Measurements from ENCODE around the gene NDUFS4. TPM values are rescaled to one million over a fixed set of nuclear protein-coding genes. Genes with fewer than 3 reads are reported as not detected.

The NDUFS4 gene
- total and polyA plus RNA-seq, 2 experiments from 2014 or later, result 113 to 150 TPM

DNA sequence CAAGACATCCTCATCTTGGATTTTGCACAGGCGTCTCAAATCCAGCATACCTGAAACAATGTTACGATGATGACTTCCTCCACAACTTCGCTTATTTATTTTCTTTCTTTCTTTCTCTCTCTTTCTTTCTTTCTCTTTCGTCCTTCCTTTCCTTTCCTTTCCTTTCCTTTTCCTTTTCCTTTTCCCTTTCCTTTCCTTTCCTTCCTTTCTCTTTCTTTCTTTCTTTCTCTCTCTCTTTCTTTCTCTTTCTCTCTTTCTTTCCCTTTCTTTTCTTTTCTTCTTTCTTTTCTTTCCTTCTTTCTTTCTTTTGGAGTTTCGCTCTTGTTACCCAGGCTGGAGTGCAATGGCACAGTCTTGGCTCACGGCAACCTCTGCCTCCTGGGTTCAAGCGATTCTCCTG is 20.1 kb downstream of the NDUFS4 start:
- Histone ChIP-seq H3K9me2 (replicated peaks; ENCODE audit: insufficient read depth) (no peaks in the 10 kb centered on the region), H3K4me2 (no peak overlapping the region), H3K79me2 (peaks cover 95% of the 10 kb centered on the region), H3K27me3 (no peaks in the 10 kb centered on the region), H4K20me1 (ENCODE audit: insufficient read depth, poor library complexity, severe bottlenecking) (peaks cover 35% of the 10 kb centered on the region), H3K36me3 (replicated peaks; ENCODE audit: insufficient read depth, low read depth) (no peaks in the 10 kb centered on the region), H3K9me3 (ENCODE audit: low read depth) (no peaks in the 10 kb centered on the region), H2AFZ (no peak overlapping the region), H3K4me1 (ENCODE audit: insufficient read depth) (peaks cover 5% of the 10 kb centered on the region), H3K4me3 (no peak overlapping the region), H3K27ac (no peak overlapping the region)
- TF ChIP-seq EZH2 (IDR thresholded peaks at IDR 0.05; ENCODE audit: borderline replicate concordance) (no peak), EZH2phosphoT487 (IDR thresholded peaks at IDR 0.05; ENCODE audit: low read depth, severe bottlenecking, unreplicated experiment) (no peak), CTCF (IDR thresholded peaks at IDR 0.05; ENCODE audit: poor library complexity) (no peak)
- no peak for DNase-seq (ENCODE audit: low spot score)
- WGBS (ENCODE audit: low lambda C conversion rate, missing lambda C conversion rate), result over 99% methylated on average over 6 of the region's 7 CpGs

GRCh38 chr5:53582225-53582624 is 21.8 kb downstream of the NDUFS4 start:
- Histone ChIP-seq H3K79me2 (peaks cover 95% of the 10 kb centered on the region), H3K36me3 (replicated peaks; ENCODE audit: insufficient read depth, low read depth) (no peaks in the 10 kb centered on the region), H3K4me1 (ENCODE audit: insufficient read depth) (no peaks in the 10 kb centered on the region), H3K4me2 (no peak overlapping the region), H3K27ac (no peak overlapping the region), H3K9me2 (replicated peaks; ENCODE audit: insufficient read depth) (no peaks in the 10 kb centered on the region), H2AFZ (no peak overlapping the region), H3K4me3 (no peak overlapping the region), H3K9me3 (ENCODE audit: low read depth) (no peaks in the 10 kb centered on the region), H3K27me3 (no peaks in the 10 kb centered on the region), H4K20me1 (ENCODE audit: insufficient read depth, poor library complexity, severe bottlenecking) (peaks cover 20% of the 10 kb centered on the region)
- WGBS (ENCODE audit: low lambda C conversion rate, missing lambda C conversion rate), result 98% methylated on average over 4 of the region's 4 CpGs
- no peak for TF ChIP-seq EZH2phosphoT487 (IDR thresholded peaks at IDR 0.05; ENCODE audit: low read depth, severe bottlenecking, unreplicated experiment)
- TF ChIP-seq CTCF (IDR thresholded peaks at IDR 0.05; ENCODE audit: poor library complexity), result no peak
- no peak for TF ChIP-seq EZH2 (IDR thresholded peaks at IDR 0.05; ENCODE audit: borderline replicate concordance)
- DNase-seq (ENCODE audit: low spot score), result no peak

DNA sequence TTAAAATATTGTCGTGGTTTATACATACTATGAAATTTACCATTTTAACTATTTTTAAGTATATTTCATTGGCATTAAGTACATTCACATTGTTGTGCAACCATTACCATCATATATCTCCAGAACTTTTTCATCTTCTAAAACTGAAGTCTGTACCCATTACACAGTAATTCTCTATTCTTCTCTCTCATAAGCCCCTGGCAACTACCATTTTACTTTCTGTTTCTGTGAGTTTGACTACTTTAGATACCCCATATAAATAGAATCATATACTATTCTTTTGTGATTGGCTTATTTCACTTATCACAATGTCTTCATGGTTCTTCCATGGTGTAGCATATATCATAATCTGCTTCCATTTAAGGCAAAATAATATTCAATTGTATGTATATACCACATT is 30.3 kb downstream of the NDUFS4 start:
- Histone ChIP-seq H3K27me3 (no peaks in the 10 kb centered on the region), H3K9me3 (ENCODE audit: low read depth) (no peaks in the 10 kb centered on the region), H3K36me3 (replicated peaks; ENCODE audit: insufficient read depth, low read depth) (no peaks in the 10 kb centered on the region), H3K4me2 (no peak overlapping the region), H2AFZ (no peak overlapping the region), H3K9me2 (replicated peaks; ENCODE audit: insufficient read depth) (no peaks in the 10 kb centered on the region), H4K20me1 (ENCODE audit: insufficient read depth, poor library complexity, severe bottlenecking) (peaks cover 8% of the 10 kb centered on the region), H3K79me2 (peaks cover 97% of the 10 kb centered on the region), H3K27ac (no peak overlapping the region), H3K4me3 (no peak overlapping the region), H3K4me1 (ENCODE audit: insufficient read depth) (peaks cover 4% of the 10 kb centered on the region)
- 96% methylated on average over 1 of the region's 1 CpG for WGBS (ENCODE audit: low lambda C conversion rate, missing lambda C conversion rate)
- no peak for TF ChIP-seq EZH2phosphoT487 (IDR thresholded peaks at IDR 0.05; ENCODE audit: low read depth, severe bottlenecking, unreplicated experiment)
- no peak for TF ChIP-seq EZH2 (IDR thresholded peaks at IDR 0.05; ENCODE audit: borderline replicate concordance)
- no peak for TF ChIP-seq CTCF (IDR thresholded peaks at IDR 0.05; ENCODE audit: poor library complexity)
- DNase-seq (ENCODE audit: low spot score), result no peak

- H3K27ac ChIP-seq, result no peak overlapping the region
- H3K36me3 ChIP-seq (replicated peaks; ENCODE audit: insufficient read depth, low read depth), result no peaks in the 10 kb centered on the region
- no peak for TF ChIP-seq EZH2 (IDR thresholded peaks at IDR 0.05; ENCODE audit: borderline replicate concordance)
- TF ChIP-seq EZH2phosphoT487 (IDR thresholded peaks at IDR 0.05; ENCODE audit: low read depth, severe bottlenecking, unreplicated experiment), result no peak
- no peak for TF ChIP-seq CTCF (IDR thresholded peaks at IDR 0.05; ENCODE audit: poor library complexity)
- H3K4me2 ChIP-seq, result no peak overlapping the region
- H3K9me2 ChIP-seq (replicated peaks; ENCODE audit: insufficient read depth), result no peaks in the 10 kb centered on the region
- no peaks in the 10 kb centered on the region for H3K27me3 ChIP-seq
- 91% methylated on average over 1 of the region's 1 CpG for WGBS (ENCODE audit: low lambda C conversion rate, missing lambda C conversion rate)
- DNase-seq (ENCODE audit: low spot score), result no peak
- H3K4me3 ChIP-seq, result no peak overlapping the region
- no peaks in the 10 kb centered on the region for H3K9me3 ChIP-seq (ENCODE audit: low read depth)
- peaks cover 4% of the 10 kb centered on the region for H3K4me1 ChIP-seq (ENCODE audit: insufficient read depth)
- H4K20me1 ChIP-seq (ENCODE audit: insufficient read depth, poor library complexity, severe bottlenecking), result peaks cover 8% of the 10 kb centered on the region
- peaks cover 94% of the 10 kb centered on the region for H3K79me2 ChIP-seq
- no peak overlapping the region for H2AFZ ChIP-seq
These were observed 34.0 kb downstream of the NDUFS4 start for GRCh38 chr5:53594419-53594818.
